Endothelial cell of umbilical vein (primary cell): ENCODE data around the gene C1QTNF2. TPM values are rescaled to one million over a fixed set of nuclear protein-coding genes. Genes with fewer than 3 reads are reported as not detected.
"Not testable (repeated sequence)": the region's sequence is repeated elsewhere in the genome, so short reads cannot be mapped to it uniquely, and the experiment has no call there.

ENCODE experiments used
- BruUV-seq: library from RNA; stranded (reverse); fragments of 400-500 nt; replicated peaks from 2 replicates; lab custom pipeline; 2021; lab: Mats Ljungman, UMichigan
- CTCF ChIA-PET: fragments of 300-600, 350-600 bp; sonication (Branson Sonifier 250); formaldehyde crosslinking; loops from one replicate; lab custom pipeline; 2021; ENCODE audit warnings: antibody characterized with exemption, inconsistent platforms; lab: Charles Lee
- POLR2A ChIA-PET: fragments of 300-600, 350-600 bp; sonication (Branson Sonifier 250); formaldehyde crosslinking; loops from one replicate; lab custom pipeline; 2021; ENCODE audit warnings: antibody characterized with exemption, inconsistent platforms; lab: Charles Lee
- DNase-seq: peaks from one replicate; pipeline ENCODE4 v3.0.0-alpha.2; 2011; ENCODE audit warnings: low read depth, low spot score
- FAIRE-seq: peaks from 2 replicates; lab custom pipeline; 2011; peaks lifted over from hg19 to GRCh38; lab: Jason Lieb, UNC
- H2AFZ ChIP-seq: 2 replicates; pipeline ENCODE4 v1.6.0; 2012; ENCODE audit warnings: low read depth, low read length, control low read depth, inconsistent platforms
- H3K27ac ChIP-seq: 2 replicates; pipeline ENCODE4 v1.5.1; 2011; ENCODE audit warnings: low read depth, mild to moderate bottlenecking, control low read depth, low read length, moderate library complexity; ENCODE audit not compliant: insufficient read depth
- H3K27me3 ChIP-seq, 2 experiments: 2 replicates each; pipeline versions ENCODE4 v1.6.0 to v1.6.1; 2011; ENCODE audit warnings: low read length in 2 of 2, mixed read lengths in 1 of 2; ENCODE audit not compliant: control insufficient read depth in 2 of 2, insufficient read depth in 2 of 2
- H3K36me3 ChIP-seq, 2 experiments: 2 replicates in 1 of 2; 3 replicates in 1 of 2; pipeline ENCODE4 v1.5.1; 2011; ENCODE audit warnings: low read length in 2 of 2, mild to moderate bottlenecking in 1 of 2, moderate library complexity in 1 of 2; ENCODE audit not compliant: control insufficient read depth in 2 of 2, insufficient read depth in 2 of 2; ENCODE audit errors: extremely low read depth in 1 of 2
- H3K4me1 ChIP-seq: 3 replicates; pipeline ENCODE4 v1.5.1; 2011; ENCODE audit warnings: mild to moderate bottlenecking, low read length; ENCODE audit not compliant: control insufficient read depth, insufficient read depth; ENCODE audit errors: extremely low read depth
- H3K4me2 ChIP-seq: 2 replicates; pipeline ENCODE4 v1.6.1; 2011; ENCODE audit warnings: low read length, control low read depth, mixed read lengths; ENCODE audit not compliant: insufficient read depth
- H3K4me3 ChIP-seq, 3 experiments: fragments of 200-600 bp in 1 of 3; sonication (generic), shearing (Covaris generic) in 1 of 3; replicated peaks in 1 of 3; 2 replicates each; pipeline ENCODE4 v1.5.1; 2011 to 2016; ENCODE audit warnings: control low read depth in 3 of 3, low read length in 3 of 3, mild to moderate bottlenecking in 2 of 3, inconsistent platforms in 1 of 3, low read depth in 1 of 3, moderate library complexity in 1 of 3; ENCODE audit not compliant: insufficient read depth in 1 of 3
- H3K79me2 ChIP-seq: 2 replicates; pipeline ENCODE4 v1.6.0; 2012; ENCODE audit warnings: low read length, inconsistent platforms; ENCODE audit not compliant: control insufficient read depth, insufficient read depth
- H3K9ac ChIP-seq: replicated peaks from 2 replicates; pipeline ENCODE3; 2011; ENCODE audit warnings: low read length, control low read depth; ENCODE audit not compliant: insufficient read depth; ENCODE audit errors: extremely low read depth
- H3K9me1 ChIP-seq: replicated peaks from 3 replicates; pipeline ENCODE4 v1.6.0; 2011; ENCODE audit warnings: mild to moderate bottlenecking, low read length; ENCODE audit not compliant: control insufficient read depth, insufficient read depth; ENCODE audit errors: extremely low read depth
- H3K9me3 ChIP-seq: replicated peaks from 2 replicates; pipeline ENCODE4 v1.5.1; 2012; ENCODE audit warnings: low read length, inconsistent platforms; ENCODE audit not compliant: control insufficient read depth, insufficient read depth
- H4K20me1 ChIP-seq: replicated peaks from 2 replicates; pipeline ENCODE3; 2011; ENCODE audit warnings: mild to moderate bottlenecking, low read length; ENCODE audit not compliant: control insufficient read depth, insufficient read depth; ENCODE audit errors: extremely low read depth
- CTCF ChIP-seq, 2 donors: IDR thresholded peaks; 1 replicate in 1 of 2; 2 replicates in 1 of 2; pipeline ENCODE4 v1.5.1; 2011; ENCODE audit warnings: low read length in 2 of 2, mild to moderate bottlenecking in 2 of 2, moderate library complexity in 2 of 2, control low read depth in 1 of 2, inconsistent platforms in 1 of 2, low read depth in 1 of 2; ENCODE audit not compliant: insufficient read depth in 1 of 2; ENCODE audit errors: extremely low read depth in 1 of 2
- EZH2 ChIP-seq: IDR thresholded peaks from 2 replicates; pipeline ENCODE4 v1.6.1; 2012; ENCODE audit warnings: borderline replicate concordance, low read depth, mild to moderate bottlenecking, moderate library complexity, low read length, inconsistent platforms; ENCODE audit not compliant: severe bottlenecking
- FOS ChIP-seq: IDR thresholded peaks from 2 replicates; pipeline ENCODE4 v1.6.1; 2011; ENCODE audit warnings: mild to moderate bottlenecking, low read length, moderate library complexity, borderline replicate concordance; ENCODE audit not compliant: insufficient read depth
- GATA2 ChIP-seq: IDR thresholded peaks from 2 replicates; pipeline ENCODE4 v1.7.0; 2011; ENCODE audit warnings: low read depth, mild to moderate bottlenecking, moderate library complexity, mixed read lengths, low read length; ENCODE audit not compliant: insufficient read length, insufficient read depth
- JUN ChIP-seq: IDR thresholded peaks from 2 replicates; pipeline ENCODE4 v1.6.1; 2011; ENCODE audit warnings: borderline replicate concordance, low read depth; ENCODE audit not compliant: insufficient read length, insufficient read depth
- MAX ChIP-seq: IDR thresholded peaks from 2 replicates; pipeline ENCODE4 v1.6.1; 2011; ENCODE audit not compliant: insufficient read depth, insufficient read length
- MYC ChIP-seq: IDR thresholded peaks from one replicate; pipeline ENCODE4 v1.6.1; 2011; ENCODE audit warnings: mild to moderate bottlenecking, low read depth, low read length
- POLR2A ChIP-seq: IDR thresholded peaks from 2 replicates; pipeline ENCODE4 v1.6.1; 2012; ENCODE audit warnings: low read depth, mild to moderate bottlenecking, control low read depth, low read length
- POLR2AphosphoS5 ChIP-seq: IDR thresholded peaks from 2 replicates; pipeline ENCODE4 v1.6.1; 2012; ENCODE audit warnings: low read depth, mild to moderate bottlenecking, control low read depth, low read length, moderate library complexity; ENCODE audit not compliant: insufficient read depth
- dilution Hi-C: fragments of 300-500 bp; cut with MboI; formaldehyde crosslinking; loops from one replicate; pipeline ENCODE4 v1.15.0; 2019; ENCODE audit warnings: low sequenced_read_pairs; ENCODE audit not compliant: extremely low pct_ligation_motif_present
- intact Hi-C: fragments of 100-400 bp; cut with micrococcal nuclease; formaldehyde crosslinking; loops from one replicate; pipeline ENCODE4 v1.10.0; 2022
- polyA plus RNA-seq, 4 experiments: library from polyadenylated mRNA; depleted of rRNA in 3 of 4; stranded (reverse) in 3 of 4; unstranded in 1 of 4; fragments of >200 nt; gene quantifications; 2 replicates each; pipeline versions ENCODE4 v1.2.1 to v1.2.3, GENCODE V29; 2011 to 2012; ENCODE audit warnings: missing spikeins in 1 of 4
- total RNA-seq: library from RNA; stranded (reverse); gene quantifications from 2 replicates; pipeline ENCODE4 v1.2.3, GENCODE V29; 2021

The C1QTNF2 gene
- total and polyA plus RNA-seq, 2 donors (not counting 3 experiments of a cell fraction or from before 2014, with no cell fraction given): 0.52 to 0.53 TPM

DNA sequence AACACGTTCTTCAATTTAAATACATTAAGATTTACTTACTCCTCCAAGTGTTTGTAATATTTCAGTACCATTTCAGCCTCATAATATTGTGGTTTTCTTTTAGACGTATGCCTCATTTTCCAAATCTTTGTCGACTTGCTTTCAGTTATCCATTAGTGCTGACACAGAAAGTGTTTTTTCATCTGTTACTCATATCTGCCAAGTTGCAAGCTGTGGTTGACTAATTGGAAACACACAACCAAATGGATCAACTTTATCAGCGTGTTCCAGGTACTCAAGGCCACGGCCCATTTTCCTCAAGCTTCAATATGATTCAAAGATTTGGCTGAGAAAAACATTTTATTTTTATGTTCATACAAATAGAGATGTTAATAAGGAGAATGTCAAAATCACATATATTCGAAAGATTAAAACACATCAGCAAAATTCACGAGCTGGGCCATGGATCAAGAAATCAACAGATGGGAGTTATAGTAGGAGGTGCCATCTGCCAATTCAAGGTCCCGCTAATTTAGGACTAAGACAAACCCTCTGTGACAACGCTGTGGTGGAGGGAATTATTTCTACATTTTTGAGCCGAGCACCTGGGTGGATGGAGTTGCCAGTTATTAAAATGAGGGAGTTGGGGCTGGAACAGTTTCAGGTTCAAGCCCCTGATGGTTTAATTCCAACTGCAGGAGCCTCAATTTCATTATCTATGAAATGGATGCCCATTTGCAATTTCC, 30.9 kb downstream of the C1QTNF2 start:
- DNase-seq: no peak
- ChIA-PET POLR2A (no interaction called here), CTCF (interaction anchor here (13.5 kb wide), 1 partner anchor 317 kb away, joined by 243 read pairs; no protein-coding TSS in a partner anchor)
- no peaks in the 10 kb centered on the region for H3K27me3 ChIP-seq
- no peak overlapping the region for H3K4me3 ChIP-seq
- BruUV-seq: no TSS peak
- H2AFZ ChIP-seq: no peak overlapping the region
- H3K36me3 ChIP-seq: no peaks in the 10 kb centered on the region
- no peak for TF ChIP-seq JUN
- TF ChIP-seq POLR2AphosphoS5: no peak
- TF ChIP-seq GATA2: no peak
- no peak for TF ChIP-seq POLR2A
- no peak for TF ChIP-seq CTCF (IDR thresholded peaks at IDR 0.05; ENCODE audit: extremely low read depth in 1 of 2, insufficient read depth in 1 of 2, low read depth in 1 of 2, low read length in 2 of 2)
- no peak for TF ChIP-seq MYC
- no peak for TF ChIP-seq EZH2
- TF ChIP-seq MAX: no peak
- no peak for TF ChIP-seq FOS
- no peak overlapping the region for H3K27ac ChIP-seq
- no peaks in the 10 kb centered on the region for H3K4me1 ChIP-seq
- H3K9me3 ChIP-seq: no peaks in the 10 kb centered on the region
- H4K20me1 ChIP-seq: no peaks in the 10 kb centered on the region
- no peak overlapping the region for H3K9ac ChIP-seq
- intact Hi-C loops (no loop called here), dilution Hi-C loops (no loop called here)
- no peak overlapping the region for H3K4me2 ChIP-seq
- peak; percentile 12 for FAIRE-seq
- no peaks in the 10 kb centered on the region for H3K79me2 ChIP-seq
- no peaks in the 10 kb centered on the region for H3K9me1 ChIP-seq

GRCh38 chr5:160334716-160335115, 35.7 kb downstream of the C1QTNF2 start:
- BruUV-seq, H3K36me3 ChIP-seq, H3K9me1 ChIP-seq, H3K4me2 ChIP-seq, H3K27me3 ChIP-seq, H4K20me1 ChIP-seq, intact Hi-C loops, POLR2A ChIA-PET, H3K4me1 ChIP-seq, FAIRE-seq, H3K4me3 ChIP-seq, dilution Hi-C loops, H2AFZ ChIP-seq, H3K79me2 ChIP-seq, H3K9ac ChIP-seq, H3K9me3 ChIP-seq, DNase-seq, H3K27ac ChIP-seq: not testable (repeated sequence)
- CTCF ChIA-PET: interaction anchor here (2.5 kb wide), 1 partner anchor 11 kb away, joined by 13 read pairs; no protein-coding TSS in a partner anchor
